Naive thymus-derived CD4-positive, alpha-beta T cell (primary cell): Measurements from ENCODE around the gene PPOX. TPM values are rescaled to one million over a fixed set of nuclear protein-coding genes. Genes with fewer than 3 reads are reported as not detected.

Experiments
- ATAC-seq: fragments of 150-1000 bp; cut with Tn5 transposase; 2 replicates; pipeline ENCODE4 v1.10.0; 2021; ENCODE audit warnings: mild to moderate bottlenecking, moderate library complexity
- CTCF ChIA-PET: fragments of 350-600 bp; sonication (Branson Sonifier 250); formaldehyde crosslinking; loops from one replicate; lab custom pipeline; 2021; ENCODE audit warnings: antibody characterized with exemption; lab: Charles Lee
- POLR2A ChIA-PET: fragments of 350-600 bp; sonication (Branson Sonifier 250); formaldehyde crosslinking; loops from one replicate; lab custom pipeline; 2021; ENCODE audit warnings: antibody characterized with exemption, inconsistent platforms; lab: Charles Lee
- DNase-seq, 9 donors: peaks; one replicate each; pipeline versions ENCODE4 v3.0.0 to v3.0.0-alpha.2; 2020 to 2022; ENCODE audit warnings: mixed read lengths in 1 of 9
- H3K27ac ChIP-seq: one replicate; pipeline ENCODE4 v1.7.0; 2013; ENCODE audit warnings: mild to moderate bottlenecking, low read depth, low read length, moderate library complexity
- H3K27me3 ChIP-seq, 2 donors: one replicate each; pipeline ENCODE4 v1.7.0; 2013; ENCODE audit warnings: low read length in 2 of 2, mild to moderate bottlenecking in 2 of 2, moderate library complexity in 2 of 2; ENCODE audit not compliant: control insufficient read depth in 2 of 2, insufficient read depth in 2 of 2
- H3K36me3 ChIP-seq, 3 experiments: 1 replicate in 2 of 3; 2 replicates in 1 of 3; pipeline ENCODE4 v1.7.0; 2013; ENCODE audit warnings: low read length in 3 of 3, mild to moderate bottlenecking in 3 of 3, moderate library complexity in 1 of 3; ENCODE audit not compliant: insufficient read depth in 3 of 3, control insufficient read depth in 2 of 3
- H3K4me1 ChIP-seq, 2 donors: one replicate each; pipeline ENCODE4 v1.7.0; 2013; ENCODE audit warnings: low read length in 2 of 2, mild to moderate bottlenecking in 2 of 2, moderate library complexity in 1 of 2; ENCODE audit not compliant: control insufficient read depth in 2 of 2, insufficient read depth in 2 of 2
- H3K4me3 ChIP-seq: 2 replicates; pipeline ENCODE4 v1.7.0; 2013; ENCODE audit warnings: mild to moderate bottlenecking, low read length
- H3K9me3 ChIP-seq, 3 experiments: 1 replicate in 2 of 3; 2 replicates in 1 of 3; pipeline ENCODE4 v1.7.0; 2013; ENCODE audit warnings: low read length in 3 of 3; ENCODE audit not compliant: control insufficient read depth in 2 of 3
- H3K27ac Mint-ChIP-seq, 9 donors: one replicate each; pipeline ENCODE4 v1.8.0; 2020 to 2022; ENCODE audit warnings: mixed read lengths in 9 of 9, mild to moderate bottlenecking in 8 of 9, moderate library complexity in 5 of 9, inconsistent platforms in 2 of 9
- H3K27me3 Mint-ChIP-seq, 5 donors: one replicate each; pipeline ENCODE4 v1.8.0; 2021 to 2022; ENCODE audit warnings: mixed read lengths in 5 of 5, mild to moderate bottlenecking in 1 of 5
- H3K36me3 Mint-ChIP-seq, 5 donors: one replicate each; pipeline ENCODE4 v1.8.0; 2020 to 2022; ENCODE audit warnings: mixed read lengths in 5 of 5, mild to moderate bottlenecking in 3 of 5, inconsistent platforms in 1 of 5
- H3K4me1 Mint-ChIP-seq, 7 donors: one replicate each; pipeline ENCODE4 v1.8.0; 2020 to 2022; ENCODE audit warnings: mixed read lengths in 7 of 7, mild to moderate bottlenecking in 3 of 7, inconsistent platforms in 1 of 7
- H3K4me3 Mint-ChIP-seq, 10 donors: one replicate each; pipeline ENCODE4 v1.8.0; 2020 to 2022; ENCODE audit warnings: mild to moderate bottlenecking in 10 of 10, mixed read lengths in 10 of 10, moderate library complexity in 6 of 10, inconsistent platforms in 2 of 10
- H3K9me3 Mint-ChIP-seq, 11 donors: one replicate each; pipeline ENCODE4 v1.8.0; 2020 to 2022; ENCODE audit warnings: mixed read lengths in 11 of 11, mild to moderate bottlenecking in 4 of 11, inconsistent platforms in 1 of 11, moderate library complexity in 1 of 11
- intact Hi-C, 2 donors: fragments of 100-400 bp; cut with micrococcal nuclease; formaldehyde crosslinking; loops; one replicate each; pipeline ENCODE4 v1.15.1; 2023
- polyA plus RNA-seq, 2 donors: library from polyadenylated mRNA; unstranded; fragments of 300-500 nt; fragmentation: Illumina TruSeq; gene quantifications; one replicate each; pipeline ENCODE4 v1.2.3, GENCODE V29; 2021
- total RNA-seq, 6 experiments: library from RNA in 5 of 6; stranded (reverse) in 5 of 6; gene quantifications; 1 replicate in 5 of 6; 2 replicates in 1 of 6; pipeline ENCODE4 v1.2.3 and lab custom pipeline; 2021 to 2026

The PPOX gene
- total and polyA plus RNA-seq, 7 experiments from 2014 or later: 20.1 to 76.2 (median 40.3) TPM

DNA sequence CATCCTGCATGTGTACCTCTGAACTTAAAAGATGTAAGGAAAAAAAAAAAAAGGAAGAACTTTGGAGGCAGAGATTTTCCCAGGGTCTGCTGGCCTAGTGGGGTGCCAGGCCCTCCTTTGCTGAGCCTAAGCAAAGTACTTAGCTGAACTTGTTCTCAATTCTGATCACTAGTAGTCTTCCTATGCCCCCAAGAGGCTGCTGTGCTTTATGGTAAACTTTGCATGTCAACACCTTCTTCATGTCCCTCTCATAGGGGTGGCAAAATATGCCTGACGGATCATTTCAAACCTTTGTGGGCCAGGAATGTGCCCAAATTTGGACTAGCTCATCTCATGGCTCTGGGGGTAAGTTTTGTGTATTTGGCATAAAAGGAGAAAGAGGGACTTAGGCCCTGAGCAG, 8.4 kb upstream of the PPOX start:
- H3K9me3 ChIP-seq: no peaks in the 10 kb centered on the region
- H3K27me3 ChIP-seq: no peaks in the 10 kb centered on the region
- Mint-ChIP-seq H3K27ac (peak overlapping the region in 8 of 9 donors; percentile 1 to 97 (median 94)), H3K27me3 (no peaks in the 10 kb centered on the region), H3K9me3 (no peaks in the 10 kb centered on the region), H3K36me3 (peaks cover 9 to 19% (median 12%) of the 10 kb centered on the region in 5 donors), H3K4me1 (peaks cover 28 to 75% (median 67%) of the 10 kb centered on the region in 7 donors), H3K4me3 (peak overlapping the region in 9 of 10 donors; percentile 88 to 94 (median 92))
- intact Hi-C loops: loop anchor here (2.0 to 5.0 kb wide), 3 partner anchors 19 to 321 kb away; partner anchors contain the start of genes NDUFS2 (in 2 of the 2) and B4GALT3 (in 1 of the 2)
- ChIA-PET CTCF (interaction anchor here (0.7 to 2.1 kb wide), 8 partner anchors 8 to 160 kb away, joined by 3 to 9 read pairs (median 3); partner anchors contain the start of genes DEDD and PPOX), POLR2A (interaction anchor here (0.7 to 6.2 kb wide), 13 partner anchors 8 to 148 kb away, joined by 3 to 63 read pairs (median 4); partner anchors contain the start of genes ADAMTS4, ARHGAP30, DEDD and PPOX)
- H3K27ac ChIP-seq: peak overlapping the region; percentile 27
- no peak for DNase-seq
- H3K36me3 ChIP-seq: peaks cover 0 to 43% (median 0%) of the 10 kb centered on the region in 3 experiments
- no peak overlapping the region for H3K4me3 ChIP-seq
- ATAC-seq: no peak
- H3K4me1 ChIP-seq: peaks cover 34 to 38% of the 10 kb centered on the region in 2 donors

DNA sequence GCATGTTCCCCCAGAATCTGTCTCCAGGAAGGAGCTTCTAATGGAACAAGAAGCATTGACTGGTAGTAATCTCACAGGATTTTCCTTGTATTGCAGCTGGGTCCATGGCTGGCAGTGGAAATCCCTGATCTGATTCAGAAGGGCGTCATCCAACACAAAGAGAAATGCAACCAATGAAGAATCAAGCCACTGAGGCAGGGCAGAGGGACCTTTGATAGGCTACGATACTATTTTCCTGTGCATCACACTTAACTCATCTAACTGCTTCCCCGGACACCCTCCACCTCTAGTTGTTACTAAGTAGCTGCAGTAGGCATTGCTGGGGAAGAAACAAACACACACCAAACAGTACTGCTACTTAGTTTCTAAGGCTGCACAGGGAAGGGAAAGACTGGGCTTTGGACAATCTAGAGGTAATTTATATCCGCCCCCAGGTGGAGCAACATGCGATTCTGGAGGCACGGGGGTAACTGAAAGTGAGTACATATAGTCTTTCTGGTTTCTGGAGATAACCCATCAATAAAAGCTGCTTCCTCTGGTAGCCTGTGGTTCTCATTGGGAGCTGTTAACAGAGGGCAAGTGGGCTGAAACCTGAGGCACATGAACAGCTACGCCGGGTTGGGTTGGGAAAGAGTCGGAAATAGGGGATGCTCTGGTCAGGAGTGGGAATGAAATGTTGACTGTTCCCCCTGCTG, 7.8 kb upstream of the PPOX start:
- Histone ChIP-seq H3K4me1 (peaks cover 31 to 34% of the 10 kb centered on the region in 2 donors), H3K27ac (peak overlapping the region; percentile 84), H3K9me3 (no peaks in the 10 kb centered on the region), H3K4me3 (peak overlapping the region; percentile 68), H3K27me3 (no peaks in the 10 kb centered on the region), H3K36me3 (peaks cover 0 to 49% (median 0%) of the 10 kb centered on the region in 3 experiments)
- intact Hi-C loops: loop anchor here (1.0 to 5.0 kb wide), 7 partner anchors 18 to 321 kb away; partner anchors contain the start of genes DEDD (in 2 of the 2), NDUFS2 (in 2 of the 2) and B4GALT3 (in 1 of the 2)
- Mint-ChIP-seq H3K9me3 (no peaks in the 10 kb centered on the region), H3K4me1 (peaks cover 32 to 76% (median 70%) of the 10 kb centered on the region in 7 donors), H3K4me3 (peak overlapping the region; percentile 88 to 94 (median 92)), H3K27me3 (no peaks in the 10 kb centered on the region), H3K36me3 (peaks cover 11 to 23% (median 18%) of the 10 kb centered on the region in 5 donors), H3K27ac (peak overlapping the region; percentile 89 to 97 (median 93))
- ATAC-seq (no peak), DNase-seq (no peak)
- POLR2A ChIA-PET: interaction anchor here (0.7 to 6.2 kb wide), 14 partner anchors 8 to 148 kb away, joined by 3 to 63 read pairs (median 4); partner anchors contain the start of genes ADAMTS4, ARHGAP30, DEDD and PPOX
- CTCF ChIA-PET: interaction anchor here (0.5 to 2.1 kb wide), 8 partner anchors 7 to 115 kb away, joined by 3 to 9 read pairs (median 4); partner anchors contain the start of genes DEDD and PPOX

DNA sequence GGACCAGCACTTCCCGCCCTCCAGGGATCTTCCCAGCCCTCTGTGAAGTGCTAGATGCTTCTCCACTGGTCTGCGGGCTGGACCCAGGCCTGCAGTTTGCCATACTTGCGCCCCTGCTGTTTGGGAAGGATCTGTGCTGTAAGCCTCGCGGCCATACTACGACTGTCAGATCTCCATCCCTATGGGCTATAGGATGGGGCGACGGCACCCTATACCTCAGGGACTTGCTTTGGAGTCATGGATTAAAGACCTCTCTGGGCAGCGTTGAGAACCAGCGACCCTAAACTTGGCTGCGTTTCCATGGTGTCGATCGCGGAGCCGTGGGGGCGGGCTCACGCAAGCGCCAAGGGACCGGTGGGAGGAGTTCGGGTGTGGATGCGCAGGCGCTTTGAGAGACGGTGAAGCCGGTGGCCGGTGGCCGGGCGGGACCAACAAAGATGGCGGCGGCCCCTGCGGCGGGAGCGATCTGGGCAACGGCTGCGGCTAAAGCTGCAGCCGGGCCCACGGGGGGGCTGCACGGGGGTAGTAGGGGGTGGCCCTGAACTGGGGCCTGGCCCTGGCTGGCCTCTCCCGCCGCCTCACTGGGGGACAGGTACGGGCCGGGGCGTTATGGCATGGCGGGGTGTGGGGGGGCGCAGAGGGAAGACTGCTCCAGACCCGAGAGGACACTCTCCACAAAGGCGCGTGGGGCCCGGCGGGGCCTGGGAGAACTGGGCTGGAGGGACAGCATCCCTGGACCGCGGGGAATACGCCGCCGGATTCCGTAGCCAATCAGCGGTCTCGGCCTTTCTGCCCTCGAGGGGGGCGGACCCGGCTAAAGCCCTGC, 6.9 kb upstream of the PPOX start, which contains the start of gene USP21:
Gene USP21 (plus strand): TSS at position 414 of the 826 bp plus-strand sequence. CDS start 1,141 bp downstream, outside the sequence.
- Histone ChIP-seq H3K9me3 (no peaks in the 10 kb centered on the region), H3K4me3 (peak within 1 kb of the TSS; percentile 68), H3K27me3 (no peaks in the 10 kb centered on the region), H3K27ac (peak within 1 kb of the TSS; percentile 84), H3K36me3 (peaks cover 0 to 58% (median 0%) of the 10 kb centered on the region in 3 experiments), H3K4me1 (peaks cover 31 to 34% of the 10 kb centered on the region in 2 donors)
- Mint-ChIP-seq H3K27me3 (no peaks in the 10 kb centered on the region), H3K9me3 (no peaks in the 10 kb centered on the region), H3K4me3 (peak within 1 kb of the TSS; percentile 88 to 94 (median 92)), H3K27ac (peak within 1 kb of the TSS; percentile 89 to 97 (median 93)), H3K36me3 (peaks cover 14 to 26% (median 21%) of the 10 kb centered on the region in 5 donors), H3K4me1 (peaks cover 35 to 76% (median 67%) of the 10 kb centered on the region in 7 donors)
- POLR2A ChIA-PET: interaction anchor here (0.9 to 6.2 kb wide), 8 partner anchors 7 to 114 kb away, joined by 3 to 63 read pairs (median 6); partner anchors contain the start of genes PPOX and USF1
- intact Hi-C loops: loop anchor here (1.0 to 5.0 kb wide), 7 partner anchors 18 to 322 kb away; partner anchors contain the start of genes DEDD (in 2 of the 2), NDUFS2 (in 2 of the 2) and B4GALT3 (in 1 of the 2)
- CTCF ChIA-PET: interaction anchor here (1.4 kb wide), 1 partner anchor 27 kb away, joined by 3 read pairs; the partner anchor contains the start of gene DEDD
- DNase-seq: peak; percentile 86 to 93 (median 91)
- peak; percentile 95 for ATAC-seq

DNA sequence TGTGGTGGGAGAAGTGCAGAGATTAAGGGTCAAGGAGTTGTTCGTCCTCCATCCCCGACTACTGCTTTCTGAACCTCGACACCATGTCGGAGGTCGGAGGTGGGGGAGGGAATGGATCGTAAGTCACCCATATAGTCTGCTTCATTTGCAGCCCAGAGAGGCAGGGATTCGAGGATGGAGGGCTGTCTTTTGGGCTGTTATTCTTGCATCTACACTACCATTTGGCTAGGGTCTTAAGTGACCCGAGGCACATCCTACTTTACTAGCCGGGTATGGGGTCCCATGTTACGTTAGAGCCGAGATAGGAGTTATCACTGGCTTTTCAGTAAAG, 6.3 kb upstream of the PPOX start:
- H3K9me3 Mint-ChIP-seq: no peaks in the 10 kb centered on the region
- Histone ChIP-seq H3K36me3 (peaks cover 0 to 64% (median 0%) of the 10 kb centered on the region in 3 experiments), H3K27me3 (no peaks in the 10 kb centered on the region), H3K4me3 (peak overlapping the region; percentile 68), H3K4me1 (peaks cover 27 to 30% of the 10 kb centered on the region in 2 donors), H3K27ac (peak overlapping the region; percentile 84), H3K9me3 (no peaks in the 10 kb centered on the region)
- DNase-seq (no peak), ATAC-seq (no peak)
- H3K4me3 Mint-ChIP-seq: peak overlapping the region; percentile 88 to 94 (median 92)
- ChIA-PET CTCF (no interaction called here), POLR2A (interaction anchor here (1.0 kb wide), 1 partner anchor 42 kb away, joined by 3 read pairs; the partner anchor contains the start of gene NDUFS2)
- no peaks in the 10 kb centered on the region for H3K27me3 Mint-ChIP-seq
- intact Hi-C loops: loop anchor here (1.0 to 5.0 kb wide), 7 partner anchors 17 to 323 kb away; partner anchors contain the start of genes DEDD (in 2 of the 2), NDUFS2 (in 2 of the 2) and B4GALT3 (in 1 of the 2)
- peaks cover 33 to 78% (median 66%) of the 10 kb centered on the region in 7 donors for H3K4me1 Mint-ChIP-seq
- H3K27ac Mint-ChIP-seq: peak overlapping the region; percentile 67 to 97 (median 91)
- peaks cover 13 to 26% (median 21%) of the 10 kb centered on the region in 5 donors for H3K36me3 Mint-ChIP-seq

DNA sequence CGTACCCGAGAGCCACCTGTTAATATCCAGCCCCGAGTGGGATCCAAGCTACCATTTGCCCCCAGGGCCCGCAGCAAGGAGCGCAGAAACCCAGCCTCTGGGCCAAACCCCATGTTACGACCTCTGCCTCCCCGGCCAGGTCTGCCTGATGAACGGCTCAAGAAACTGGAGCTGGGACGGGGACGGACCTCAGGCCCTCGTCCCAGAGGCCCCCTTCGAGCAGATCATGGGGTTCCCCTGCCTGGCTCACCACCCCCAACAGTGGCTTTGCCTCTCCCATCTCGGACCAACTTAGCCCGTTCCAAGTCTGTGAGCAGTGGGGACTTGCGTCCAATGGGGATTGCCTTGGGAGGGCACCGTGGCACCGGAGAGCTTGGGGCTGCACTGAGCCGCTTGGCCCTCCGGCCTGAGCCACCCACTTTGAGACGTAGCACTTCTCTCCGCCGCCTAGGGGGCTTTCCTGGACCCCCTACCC, 5.5 kb upstream of the PPOX start:
- ATAC-seq (no peak), DNase-seq (no peak)
- peaks cover 22 to 28% of the 10 kb centered on the region in 2 donors for H3K4me1 ChIP-seq
- peaks cover 33 to 78% (median 65%) of the 10 kb centered on the region in 7 donors for H3K4me1 Mint-ChIP-seq
- POLR2A ChIA-PET: interaction anchor here (1.0 to 2.6 kb wide), 3 partner anchors 16 to 41 kb away, joined by 3 to 9 read pairs (median 8); partner anchors contain the start of genes B4GALT3 and NDUFS2
- H3K27me3 ChIP-seq: no peaks in the 10 kb centered on the region
- peak overlapping the region; percentile 84 for H3K27ac ChIP-seq
- no peak overlapping the region for H3K4me3 ChIP-seq
- peaks cover 5 to 26% (median 18%) of the 10 kb centered on the region in 5 donors for H3K36me3 Mint-ChIP-seq
- CTCF ChIA-PET: no interaction called here
- H3K4me3 Mint-ChIP-seq: peak overlapping the region; percentile 88 to 94 (median 92)
- H3K36me3 ChIP-seq: peaks cover 0 to 64% (median 0%) of the 10 kb centered on the region in 3 experiments
- H3K9me3 ChIP-seq: no peaks in the 10 kb centered on the region
- no peaks in the 10 kb centered on the region for H3K27me3 Mint-ChIP-seq
- H3K27ac Mint-ChIP-seq: peak overlapping the region in 7 of 9 donors; percentile 32 to 91 (median 79)
- intact Hi-C loops: no loop called here
- H3K9me3 Mint-ChIP-seq: no peaks in the 10 kb centered on the region
